GM12891 (cell line): ENCODE results near the gene SATB2. TPM values are rescaled to one million over a fixed set of nuclear protein-coding genes. Genes with fewer than 3 reads are reported as not detected.
A peak's percentile ranks its signal among the peaks of the same experiment; 100 is the strongest.

Experiments used
- DNase-seq: peaks from one replicate; pipeline ENCODE4 v3.0.0; 2011; ENCODE audit warnings: low spot score; ENCODE audit not compliant: insufficient read length
- FAIRE-seq: peaks from 2 replicates; lab custom pipeline; 2011; peaks lifted over from hg19 to GRCh38; lab: Jason Lieb, UNC
- PAX5 ChIP-seq: IDR thresholded peaks from 2 replicates; pipeline ENCODE4 v1.6.1; 2011; ENCODE audit warnings: low read length, moderate library complexity, mild to moderate bottlenecking; ENCODE audit not compliant: insufficient read depth, severe bottlenecking
- POLR2A ChIP-seq: IDR thresholded peaks from 2 replicates; pipeline ENCODE4 v1.6.1; 2011; ENCODE audit warnings: low read depth, low read length, control low read depth
- POLR2AphosphoS5 ChIP-seq: IDR thresholded peaks from 2 replicates; pipeline ENCODE4 v1.6.1; 2011; ENCODE audit warnings: low read depth, low read length, control low read depth
- POU2F2 ChIP-seq: IDR thresholded peaks from 2 replicates; pipeline ENCODE4 v1.6.1; 2011; ENCODE audit warnings: low read depth, mild to moderate bottlenecking, control low read depth, low read length, moderate library complexity
- SPI1 ChIP-seq: IDR thresholded peaks from 2 replicates; pipeline ENCODE4 v1.6.1; 2011; ENCODE audit warnings: low read depth, low read length, control low read depth
- TAF1 ChIP-seq: IDR thresholded peaks from 2 replicates; pipeline ENCODE4 v1.6.1; 2011; ENCODE audit warnings: low read depth, low read length, control low read depth
- polyA plus RNA-seq: library from polyadenylated mRNA; unstranded; fragments of >200 nt; gene quantifications from one replicate; pipeline ENCODE4 v1.2.1, GENCODE V29; 2012; ENCODE audit warnings: low read depth, missing spikeins, inconsistent platforms; ENCODE audit not compliant: missing spikeins

The SATB2 gene
- polyA plus RNA-seq, result 0.01 TPM

DNA sequence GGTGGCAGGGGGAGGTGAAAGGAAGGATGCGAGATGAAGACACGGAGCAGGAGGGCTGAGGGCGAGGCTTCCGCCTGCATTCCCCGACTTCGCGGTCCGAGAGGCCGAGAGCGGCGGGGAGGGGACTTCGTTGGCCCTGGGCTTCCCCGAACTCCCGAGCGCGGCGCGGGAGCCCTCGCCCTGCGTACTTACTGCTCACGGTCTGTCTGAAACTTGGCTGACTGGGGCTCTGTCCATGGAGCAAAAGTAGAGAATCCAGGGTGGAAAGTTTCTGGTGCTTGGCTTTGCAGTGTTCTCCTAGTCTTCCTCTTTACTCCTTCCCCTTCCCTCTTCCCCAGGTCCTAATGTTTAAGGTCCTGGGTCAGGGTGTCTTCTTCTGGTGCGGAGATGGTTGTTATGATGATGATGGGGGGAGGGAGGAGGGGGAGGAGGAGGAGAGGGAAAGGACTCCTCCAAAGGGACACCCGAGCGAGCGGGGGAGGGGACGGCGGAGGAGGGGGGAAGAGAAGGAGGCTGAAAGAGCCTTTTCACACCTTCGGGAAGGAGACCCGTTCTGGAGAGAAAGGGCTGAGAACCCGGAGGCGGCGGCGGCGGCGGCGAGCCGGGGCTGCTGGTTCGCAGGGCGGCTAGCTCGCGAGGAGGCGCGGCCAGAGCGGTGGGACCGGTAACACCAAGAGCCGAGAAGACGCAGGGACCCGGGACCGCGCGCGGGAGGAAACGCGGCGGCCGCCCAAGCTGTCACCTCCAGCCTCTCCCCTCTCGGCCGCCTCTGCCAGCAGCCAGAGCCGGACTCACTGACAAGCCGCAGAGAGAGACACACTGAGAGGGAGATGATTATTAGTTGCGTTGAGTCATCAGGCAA lies at the start of gene SATB2:
Gene SATB2 (minus strand): TSS at position 793 of the 862 bp plus-strand sequence. CDS start 1,902 bp downstream, outside the sequence.
- no peak for TF ChIP-seq PAX5
- TF ChIP-seq POU2F2, result no peak
- TF ChIP-seq TAF1, result no peak
- TF ChIP-seq POLR2A, result no peak
- TF ChIP-seq POLR2AphosphoS5, result no peak
- TF ChIP-seq SPI1, result no peak
- no peak for FAIRE-seq
- peak; percentile 26 for DNase-seq

DNA sequence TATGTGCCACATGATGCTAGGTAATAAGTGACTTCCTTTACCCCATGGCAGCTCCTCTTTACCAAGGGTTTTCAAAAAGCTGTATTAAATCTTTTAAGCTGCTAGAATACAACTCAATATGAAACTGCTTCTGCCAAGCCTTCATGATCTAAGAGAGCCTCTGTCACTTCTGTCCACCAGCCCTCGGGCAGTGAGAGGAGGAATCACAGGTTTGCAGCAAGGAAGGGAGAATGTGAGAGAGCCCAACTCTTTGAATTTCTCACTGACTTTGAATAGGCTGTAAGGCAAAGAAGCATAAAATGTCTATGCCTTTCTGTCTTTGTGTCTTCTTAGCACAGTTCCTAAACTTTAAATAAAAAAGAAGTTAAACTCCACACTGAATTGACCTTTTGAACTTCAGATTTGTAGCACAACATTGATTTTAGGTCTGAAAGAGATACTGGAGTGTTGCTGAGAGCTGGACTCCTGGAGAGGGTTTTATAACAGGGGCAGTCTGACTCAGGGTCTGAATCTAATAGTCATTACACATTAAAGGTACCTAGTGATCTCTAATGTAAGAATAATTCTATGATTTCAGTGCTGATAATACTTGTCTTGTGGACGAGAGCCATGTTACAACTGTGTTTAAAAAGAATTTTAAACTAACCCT lies 48.1 kb upstream of the SATB2 start:
- FAIRE-seq (no peak), DNase-seq (no peak)
- TF ChIP-seq SPI1 (no peak), POLR2A (no peak), POU2F2 (no peak), PAX5 (no peak), POLR2AphosphoS5 (no peak), TAF1 (no peak)

- FAIRE-seq, result no peak
- TF ChIP-seq POLR2AphosphoS5, result no peak
- TF ChIP-seq POLR2A, result no peak
- no peak for TF ChIP-seq SPI1
- TF ChIP-seq TAF1, result no peak
- TF ChIP-seq PAX5, result no peak
- no peak for TF ChIP-seq POU2F2
- DNase-seq, result no peak
Observed at GRCh38 chr2:199503148-199503547, 45.4 kb upstream of the SATB2 start.

- DNase-seq, result no peak
- no peak for FAIRE-seq
- TF ChIP-seq POU2F2 (no peak), POLR2AphosphoS5 (no peak), SPI1 (no peak), TAF1 (no peak), PAX5 (no peak)
Observed at GRCh38 chr2:199499005-199499404, 41.3 kb upstream of the SATB2 start.

- no peak for FAIRE-seq
- TF ChIP-seq POLR2A, result no peak
- no peak for TF ChIP-seq POU2F2
- TF ChIP-seq POLR2AphosphoS5, result no peak
- TF ChIP-seq TAF1, result no peak
- TF ChIP-seq PAX5, result no peak
- TF ChIP-seq SPI1, result no peak
Observed at GRCh38 chr2:199495147-199495546, 37.4 kb upstream of the SATB2 start.

DNA sequence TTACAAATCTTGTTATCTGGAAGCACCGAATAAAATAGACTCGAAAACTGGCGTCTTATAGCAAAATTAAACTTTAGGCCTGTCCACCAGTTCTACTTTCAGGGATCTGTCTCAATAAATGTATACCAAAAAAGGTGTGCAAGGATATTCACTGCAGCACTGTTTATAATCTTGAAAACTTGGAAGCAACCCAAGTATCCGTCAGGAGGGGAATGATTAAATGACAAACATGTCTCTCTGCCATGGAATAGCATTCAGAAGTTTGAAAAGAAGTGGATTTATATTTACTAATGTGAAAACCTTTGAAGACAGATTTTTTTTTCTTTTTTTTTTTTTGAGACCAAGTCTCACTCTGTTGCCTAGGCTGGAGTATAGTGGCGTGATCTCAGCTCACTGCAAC lies 32.3 kb upstream of the SATB2 start:
- TF ChIP-seq SPI1, result no peak
- TF ChIP-seq POU2F2, result no peak
- TF ChIP-seq POLR2A, result no peak
- TF ChIP-seq PAX5, result no peak
- TF ChIP-seq POLR2AphosphoS5, result no peak
- no peak for TF ChIP-seq TAF1
- DNase-seq (no peak), FAIRE-seq (no peak)

More at GRCh38 chr2:199495147-199495546, 37.4 kb upstream of the SATB2 start:
- DNase-seq, result no peak

DNA sequence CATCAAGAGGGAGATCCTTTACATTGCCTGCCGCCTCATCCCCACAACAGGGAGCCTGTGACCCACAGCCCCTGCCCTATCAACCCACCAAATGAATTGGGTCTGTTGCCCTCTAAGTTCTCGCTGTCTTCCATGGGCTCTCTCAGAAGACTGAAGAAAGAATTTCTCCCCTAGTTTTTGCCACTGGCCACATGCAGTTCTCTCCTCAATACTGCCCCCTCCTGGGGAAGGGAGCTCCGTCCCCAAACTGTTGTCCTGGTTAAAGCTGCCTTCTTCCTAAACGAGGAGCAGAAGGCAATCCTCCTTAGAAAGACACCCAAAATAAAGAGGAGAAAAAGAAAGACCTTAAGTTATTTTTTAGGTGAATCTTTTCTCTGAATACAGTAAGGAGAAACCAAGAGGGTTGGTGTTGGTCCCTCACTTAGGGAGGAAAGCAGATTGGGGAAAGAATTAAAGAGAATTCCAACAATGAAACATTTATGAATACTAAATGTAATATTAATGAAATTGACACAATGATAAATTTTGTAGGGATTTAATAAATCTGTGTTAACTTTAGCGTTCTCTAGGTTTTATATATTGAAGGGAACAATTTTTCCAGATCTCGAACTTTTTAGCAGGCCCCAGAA lies 31.1 kb upstream of the SATB2 start:
- DNase-seq (peak; percentile 53), FAIRE-seq (no peak)
- TF ChIP-seq POLR2AphosphoS5 (no peak), PAX5 (no peak), SPI1 (no peak), POU2F2 (no peak), POLR2A (no peak), TAF1 (no peak)

GRCh38 chr2:199485732-199486335 lies 28.1 kb upstream of the SATB2 start:
- FAIRE-seq (no peak), DNase-seq (no peak)
- no peak for TF ChIP-seq PAX5
- TF ChIP-seq POU2F2, result no peak
- TF ChIP-seq POLR2A, result no peak
- TF ChIP-seq POLR2AphosphoS5, result no peak
- no peak for TF ChIP-seq SPI1
- no peak for TF ChIP-seq TAF1

- DNase-seq, result no peak
Observed at GRCh38 chr2:199484927-199485326, 27.2 kb upstream of the SATB2 start.

More at GRCh38 chr2:199484927-199485326, 27.2 kb upstream of the SATB2 start:
- no peak for FAIRE-seq
- TF ChIP-seq PAX5 (no peak), SPI1 (no peak), TAF1 (no peak), POU2F2 (no peak), POLR2A (no peak), POLR2AphosphoS5 (no peak)
